Measurements from ENCODE around the gene MUC2.

- TF ChIP-seq CTCF (IDR thresholded peaks at IDR 0.05) (no peak), POLR2AphosphoS5 (IDR thresholded peaks at IDR 0.05) (no peak), EP300 (IDR thresholded peaks at IDR 0.05) (no peak), POLR2A (IDR thresholded peaks at IDR 0.05) (no peak)
Measured at GRCh38 chr11:1029051-1029450, 45.6 kb upstream of the MUC2 start.
